Measurements from ENCODE around the gene WNT9B.

DNA sequence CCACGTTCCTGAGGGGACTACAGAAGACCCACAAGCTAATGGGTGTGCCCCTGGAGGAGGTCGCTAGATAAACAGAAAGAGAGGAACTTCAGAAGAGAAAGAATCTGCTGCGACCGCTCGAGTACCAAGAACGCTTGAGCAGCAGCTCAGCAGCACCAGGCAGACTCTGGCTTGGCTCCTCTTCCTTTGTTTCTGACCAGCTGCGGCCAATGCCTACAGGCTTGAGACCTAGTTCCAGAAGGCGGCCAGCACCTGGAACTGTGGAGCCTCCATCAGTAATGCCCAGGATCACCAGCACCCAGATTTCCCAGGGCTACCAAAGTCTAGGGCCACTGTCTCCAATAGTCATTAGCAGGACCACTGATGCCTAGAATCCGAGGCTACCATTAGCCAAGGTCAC lies 45.6 kb downstream of the WNT9B start:
- no peak for TF ChIP-seq CTCF (IDR thresholded peaks at IDR 0.05)
- no peak for TF ChIP-seq POLR2A (IDR thresholded peaks at IDR 0.05; ENCODE audit: low read depth)
- no peak for TF ChIP-seq EP300 (IDR thresholded peaks at IDR 0.05)

All from esophagus muscularis mucosa (tissue), 4 donors.